Measurements from ENCODE around the gene PPME1. TPM values are rescaled to one million over a fixed set of nuclear protein-coding genes. Genes with fewer than 3 reads are reported as not detected.

The PPME1 gene
- total RNA-seq, 1 donor from 2014 or later, result 53.4 TPM

- H3K27ac Mint-ChIP-seq (ENCODE audit: unreplicated experiment), result no peak overlapping the region
- TF ChIP-seq, protein P1, sequence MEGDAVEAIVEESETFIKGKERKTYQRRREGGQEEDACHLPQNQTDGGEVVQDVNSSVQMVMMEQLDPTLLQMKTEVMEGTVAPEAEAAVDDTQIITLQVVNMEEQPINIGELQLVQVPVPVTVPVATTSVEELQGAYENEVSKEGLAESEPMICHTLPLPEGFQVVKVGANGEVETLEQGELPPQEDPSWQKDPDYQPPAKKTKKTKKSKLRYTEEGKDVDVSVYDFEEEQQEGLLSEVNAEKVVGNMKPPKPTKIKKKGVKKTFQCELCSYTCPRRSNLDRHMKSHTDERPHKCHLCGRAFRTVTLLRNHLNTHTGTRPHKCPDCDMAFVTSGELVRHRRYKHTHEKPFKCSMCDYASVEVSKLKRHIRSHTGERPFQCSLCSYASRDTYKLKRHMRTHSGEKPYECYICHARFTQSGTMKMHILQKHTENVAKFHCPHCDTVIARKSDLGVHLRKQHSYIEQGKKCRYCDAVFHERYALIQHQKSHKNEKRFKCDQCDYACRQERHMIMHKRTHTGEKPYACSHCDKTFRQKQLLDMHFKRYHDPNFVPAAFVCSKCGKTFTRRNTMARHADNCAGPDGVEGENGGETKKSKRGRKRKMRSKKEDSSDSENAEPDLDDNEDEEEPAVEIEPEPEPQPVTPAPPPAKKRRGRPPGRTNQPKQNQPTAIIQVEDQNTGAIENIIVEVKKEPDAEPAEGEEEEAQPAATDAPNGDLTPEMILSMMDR (conservative IDR thresholded peaks at IDR 0.05), result no peak
- no peaks in the 10 kb centered on the region for H3K9me3 Mint-ChIP-seq
- no peaks in the 10 kb centered on the region for H3K27me3 Mint-ChIP-seq (ENCODE audit: low read depth)
- no peak for DNase-seq (ENCODE audit: low read depth, low spot score)
- no peak overlapping the region for H3K4me3 Mint-ChIP-seq
- peaks cover 3% of the 10 kb centered on the region for H3K36me3 Mint-ChIP-seq (ENCODE audit: low read depth)
- no peaks in the 10 kb centered on the region for H3K4me1 Mint-ChIP-seq
Measured at GRCh38 chr11:74256378-74257133, 85.5 kb downstream of the PPME1 start.

DNA sequence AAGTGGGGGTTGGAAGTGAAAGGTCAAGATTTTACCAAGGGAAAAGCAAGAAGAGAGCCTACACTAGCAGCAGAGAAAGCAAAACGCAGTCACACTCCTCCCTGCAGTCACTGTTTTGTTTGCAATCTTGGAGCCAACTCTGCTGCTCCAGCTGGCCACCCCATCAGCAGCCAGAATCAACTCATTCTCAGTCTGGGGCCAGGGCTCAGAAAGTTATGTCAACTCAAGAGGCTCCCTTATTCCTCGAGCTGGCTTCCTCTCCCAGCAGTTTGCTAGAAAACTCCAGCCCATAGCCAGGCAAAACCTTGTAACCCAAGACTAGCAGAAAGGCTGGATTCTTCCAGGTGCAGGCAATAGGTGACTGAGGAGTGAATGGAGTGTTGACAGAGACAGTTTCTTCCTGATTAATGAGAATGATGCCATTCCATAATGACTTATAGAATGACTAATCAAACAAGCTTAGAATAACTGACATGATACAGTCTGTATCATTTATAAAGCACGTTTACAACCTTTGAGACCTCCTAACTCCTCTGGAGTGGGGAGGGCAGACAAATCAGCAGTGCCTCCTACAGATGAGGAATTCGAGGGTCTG is 87.0 kb downstream of the PPME1 start:
- Mint-ChIP-seq H3K9me3 (no peaks in the 10 kb centered on the region), H3K27ac (ENCODE audit: unreplicated experiment) (peak overlapping the region; percentile 59), H3K36me3 (ENCODE audit: low read depth) (peaks cover 3% of the 10 kb centered on the region), H3K4me1 (no peaks in the 10 kb centered on the region), H3K27me3 (ENCODE audit: low read depth) (no peaks in the 10 kb centered on the region), H3K4me3 (no peak overlapping the region)
- DNase-seq (ENCODE audit: low read depth, low spot score), result no peak
- TF ChIP-seq, protein P1 (conservative IDR thresholded peaks at IDR 0.05), result no peak

GRCh38 chr11:74262725-74263124 is 91.6 kb downstream of the PPME1 start:
- peaks cover 3% of the 10 kb centered on the region for H3K27me3 Mint-ChIP-seq (ENCODE audit: low read depth)
- no peaks in the 10 kb centered on the region for H3K9me3 Mint-ChIP-seq
- H3K36me3 Mint-ChIP-seq (ENCODE audit: low read depth), result no peaks in the 10 kb centered on the region
- DNase-seq (ENCODE audit: low read depth, low spot score), result no peak
- H3K4me3 Mint-ChIP-seq, result no peak overlapping the region
- H3K4me1 Mint-ChIP-seq, result no peaks in the 10 kb centered on the region
- TF ChIP-seq, protein P1 (conservative IDR thresholded peaks at IDR 0.05), result no peak
- H3K27ac Mint-ChIP-seq (ENCODE audit: unreplicated experiment), result no peak overlapping the region

- Mint-ChIP-seq H3K4me3 (no peak overlapping the region), H3K27me3 (ENCODE audit: low read depth) (peaks cover 3% of the 10 kb centered on the region), H3K9me3 (no peaks in the 10 kb centered on the region), H3K4me1 (no peaks in the 10 kb centered on the region), H3K27ac (ENCODE audit: unreplicated experiment) (no peak overlapping the region), H3K36me3 (ENCODE audit: low read depth) (no peaks in the 10 kb centered on the region)
- no peak for DNase-seq (ENCODE audit: low read depth, low spot score)
- TF ChIP-seq, protein P1 (conservative IDR thresholded peaks at IDR 0.05), result no peak
Measured at GRCh38 chr11:74265256-74265655, 94.2 kb downstream of the PPME1 start.

DNA sequence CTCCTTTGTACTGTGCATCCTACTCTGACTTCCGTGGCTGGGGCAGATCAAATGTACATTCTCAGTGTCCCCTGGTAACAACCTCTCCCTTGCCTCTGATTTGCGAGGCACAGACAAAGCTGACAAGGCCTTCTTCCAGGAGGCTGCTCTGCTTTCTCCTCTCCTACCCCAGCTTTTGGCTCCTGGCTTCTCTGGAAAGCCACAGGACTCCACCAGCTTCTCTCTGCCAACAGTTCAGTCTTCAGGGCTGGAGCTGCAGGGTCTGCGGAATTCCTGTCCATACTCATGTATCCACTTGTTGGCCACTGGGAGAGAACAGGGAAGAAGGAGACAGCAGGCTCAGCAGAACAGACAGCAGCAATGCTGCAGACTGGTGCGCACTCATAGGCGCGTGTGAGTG is 95.9 kb downstream of the PPME1 start:
- H3K36me3 Mint-ChIP-seq (ENCODE audit: low read depth), result no peaks in the 10 kb centered on the region
- H3K4me1 Mint-ChIP-seq, result no peaks in the 10 kb centered on the region
- TF ChIP-seq, protein P1 (conservative IDR thresholded peaks at IDR 0.05), result no peak

More for the DNA sequence above, 95.9 kb downstream of the PPME1 start:
- DNase-seq (ENCODE audit: low read depth, low spot score), result no peak
- no peaks in the 10 kb centered on the region for H3K9me3 Mint-ChIP-seq
- H3K4me3 Mint-ChIP-seq, result no peak overlapping the region
- peak overlapping the region; percentile 73 for H3K27ac Mint-ChIP-seq (ENCODE audit: unreplicated experiment)
- H3K27me3 Mint-ChIP-seq (ENCODE audit: low read depth), result peaks cover 3% of the 10 kb centered on the region

All from neural crest cell (in vitro differentiated cells).